Astrocyte (in vitro differentiated cells and primary cell): ENCODE measurements around the gene ALCAM. TPM values are rescaled to one million over a fixed set of nuclear protein-coding genes. Genes with fewer than 3 reads are reported as not detected.

Experiments
- DNase-seq: peaks from one replicate; pipeline ENCODE4 v3.0.0-alpha.2; 2010; ENCODE audit warnings: low read depth
- FAIRE-seq: peaks from 2 replicates; lab custom pipeline; 2011; peaks lifted over from hg19 to GRCh38; lab: Jason Lieb, UNC
- H2AFZ ChIP-seq: 2 replicates; pipeline ENCODE4 v1.6.0; 2012; ENCODE audit warnings: low read depth, low read length, inconsistent platforms
- H3K27ac ChIP-seq: 2 replicates; pipeline ENCODE4 v1.5.1; 2011; ENCODE audit warnings: low read depth, low read length, inconsistent platforms
- H3K27me3 ChIP-seq: 2 replicates; pipeline ENCODE4 v1.6.0; 2011; ENCODE audit warnings: low read length, inconsistent platforms; ENCODE audit not compliant: insufficient read depth
- H3K36me3 ChIP-seq: 2 replicates; pipeline ENCODE4 v1.5.1; 2011; ENCODE audit warnings: low read length, inconsistent platforms; ENCODE audit not compliant: insufficient read depth
- H3K4me1 ChIP-seq: 2 replicates; pipeline ENCODE4 v1.5.1; 2011; ENCODE audit warnings: low read length, inconsistent platforms; ENCODE audit not compliant: insufficient read depth
- H3K4me2 ChIP-seq: 2 replicates; pipeline ENCODE4 v1.6.0; 2012; ENCODE audit warnings: low read length, inconsistent platforms
- H3K4me3 ChIP-seq: 2 replicates; pipeline ENCODE4 v1.5.1; 2011; ENCODE audit warnings: low read depth, mild to moderate bottlenecking, low read length, inconsistent platforms; ENCODE audit not compliant: insufficient read depth
- H3K79me2 ChIP-seq: 2 replicates; pipeline ENCODE4 v1.6.0; 2012; ENCODE audit warnings: mild to moderate bottlenecking, low read length, inconsistent platforms; ENCODE audit not compliant: insufficient read depth
- H3K9ac ChIP-seq: 2 replicates; pipeline ENCODE4 v1.6.0; 2012; ENCODE audit warnings: mild to moderate bottlenecking, low read length, inconsistent platforms
- H3K9me3 ChIP-seq: 2 replicates; pipeline ENCODE4 v1.5.1; 2012; ENCODE audit warnings: low read depth, mild to moderate bottlenecking, low read length, inconsistent platforms; ENCODE audit not compliant: insufficient read depth
- H4K20me1 ChIP-seq: 2 replicates; pipeline ENCODE4 v1.6.0; 2012; ENCODE audit warnings: low read length, inconsistent platforms; ENCODE audit not compliant: insufficient read depth
- H3K27ac Mint-ChIP-seq: one replicate; pipeline ENCODE4 v1.8.0; 2021; ENCODE audit warnings: mild to moderate bottlenecking, mixed read lengths; ENCODE audit not compliant: unreplicated experiment
- H3K27me3 Mint-ChIP-seq: one replicate; pipeline ENCODE4 v1.8.0; 2021; ENCODE audit warnings: low read depth, mixed read lengths; ENCODE audit not compliant: unreplicated experiment
- H3K36me3 Mint-ChIP-seq: one replicate; pipeline ENCODE4 v1.8.0; 2021; ENCODE audit warnings: low read depth, mixed read lengths; ENCODE audit not compliant: unreplicated experiment
- H3K4me1 Mint-ChIP-seq: one replicate; pipeline ENCODE4 v1.8.0; 2021; ENCODE audit warnings: low read depth, mixed read lengths; ENCODE audit not compliant: unreplicated experiment
- H3K4me3 Mint-ChIP-seq: one replicate; pipeline ENCODE4 v1.8.0; 2021; ENCODE audit warnings: mild to moderate bottlenecking, moderate library complexity, mixed read lengths; ENCODE audit not compliant: unreplicated experiment
- H3K9me3 Mint-ChIP-seq: one replicate; pipeline ENCODE4 v1.8.0; 2021; ENCODE audit warnings: mild to moderate bottlenecking, mixed read lengths; ENCODE audit not compliant: unreplicated experiment
- EZH2 ChIP-seq: IDR thresholded peaks from 2 replicates; pipeline ENCODE4 v1.6.1; 2012; ENCODE audit warnings: mild to moderate bottlenecking, low read length, inconsistent platforms; ENCODE audit not compliant: insufficient read depth
- total RNA-seq: library from RNA; stranded (reverse); gene quantifications from 2 replicates; pipeline ENCODE4 v1.2.1, GENCODE V29; 2021
- TF ChIP-seq, protein P1 (sequence below): IDR thresholded peaks from 2 replicates; pipeline ENCODE4 v1.5.1; 2011; ENCODE audit warnings: low read depth, mild to moderate bottlenecking, inconsistent platforms, low read length, moderate library complexity; ENCODE audit not compliant: insufficient read depth

ALCAM gene
- total RNA-seq, 1 donor from 2014 or later, result 154 TPM

DNA sequence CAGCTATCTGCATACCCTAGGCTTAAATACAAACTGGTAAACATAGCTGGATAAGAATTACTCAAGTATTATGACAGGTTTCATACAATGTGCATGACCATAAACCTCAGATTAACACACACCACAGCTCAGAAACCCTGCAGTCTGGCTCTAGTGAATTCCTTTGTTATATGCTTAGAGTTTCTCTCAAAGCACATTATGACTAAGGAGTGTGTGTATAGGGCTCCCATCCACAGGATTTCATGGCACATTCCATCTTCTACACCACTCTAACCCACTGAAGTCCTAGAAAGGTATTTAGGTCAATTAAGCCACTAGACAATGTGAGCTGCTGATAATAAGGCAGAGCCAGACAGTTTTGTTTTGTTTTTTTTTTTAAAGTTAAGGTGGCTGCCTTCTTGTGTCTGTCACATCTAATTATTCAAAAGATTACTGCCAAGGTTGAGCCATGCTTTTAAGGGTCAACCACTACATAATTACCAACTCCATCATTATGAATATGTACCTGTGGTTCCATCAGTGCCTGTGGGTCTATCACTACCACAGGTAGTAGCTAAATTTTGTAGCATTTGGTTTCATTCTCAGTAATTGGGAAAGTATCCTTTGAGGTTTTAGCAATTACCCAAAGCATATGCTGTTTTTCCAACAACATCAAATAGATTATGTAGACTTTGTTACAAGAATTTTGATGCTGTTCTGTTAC lies 107.0 kb downstream of the ALCAM start:
- H4K20me1 ChIP-seq, result peaks cover 4% of the 10 kb centered on the region
- no peaks in the 10 kb centered on the region for H3K9me3 ChIP-seq
- no peaks in the 10 kb centered on the region for H3K27me3 Mint-ChIP-seq
- peak overlapping the region; percentile 40 for H3K4me2 ChIP-seq
- H3K4me3 ChIP-seq, result no peak overlapping the region
- H3K79me2 ChIP-seq, result peaks cover 87% of the 10 kb centered on the region
- H3K27ac Mint-ChIP-seq, result peak overlapping the region; percentile 85
- peaks cover 28% of the 10 kb centered on the region for H3K4me1 Mint-ChIP-seq
- peak; percentile 99 for FAIRE-seq
- no peak overlapping the region for H2AFZ ChIP-seq
- no peaks in the 10 kb centered on the region for H3K27me3 ChIP-seq
- DNase-seq, result peak; percentile 99
- TF ChIP-seq, protein P1, sequence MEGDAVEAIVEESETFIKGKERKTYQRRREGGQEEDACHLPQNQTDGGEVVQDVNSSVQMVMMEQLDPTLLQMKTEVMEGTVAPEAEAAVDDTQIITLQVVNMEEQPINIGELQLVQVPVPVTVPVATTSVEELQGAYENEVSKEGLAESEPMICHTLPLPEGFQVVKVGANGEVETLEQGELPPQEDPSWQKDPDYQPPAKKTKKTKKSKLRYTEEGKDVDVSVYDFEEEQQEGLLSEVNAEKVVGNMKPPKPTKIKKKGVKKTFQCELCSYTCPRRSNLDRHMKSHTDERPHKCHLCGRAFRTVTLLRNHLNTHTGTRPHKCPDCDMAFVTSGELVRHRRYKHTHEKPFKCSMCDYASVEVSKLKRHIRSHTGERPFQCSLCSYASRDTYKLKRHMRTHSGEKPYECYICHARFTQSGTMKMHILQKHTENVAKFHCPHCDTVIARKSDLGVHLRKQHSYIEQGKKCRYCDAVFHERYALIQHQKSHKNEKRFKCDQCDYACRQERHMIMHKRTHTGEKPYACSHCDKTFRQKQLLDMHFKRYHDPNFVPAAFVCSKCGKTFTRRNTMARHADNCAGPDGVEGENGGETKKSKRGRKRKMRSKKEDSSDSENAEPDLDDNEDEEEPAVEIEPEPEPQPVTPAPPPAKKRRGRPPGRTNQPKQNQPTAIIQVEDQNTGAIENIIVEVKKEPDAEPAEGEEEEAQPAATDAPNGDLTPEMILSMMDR, result no peak
- no peak for TF ChIP-seq EZH2
- peaks cover 4% of the 10 kb centered on the region for H3K36me3 Mint-ChIP-seq
- no peak overlapping the region for H3K4me3 Mint-ChIP-seq
- H3K27ac ChIP-seq, result peak overlapping the region; percentile 64
- H3K9me3 Mint-ChIP-seq, result no peaks in the 10 kb centered on the region
- peak overlapping the region; percentile 9 for H3K9ac ChIP-seq
- H3K4me1 ChIP-seq, result peaks cover 15% of the 10 kb centered on the region
- H3K36me3 ChIP-seq, result no peaks in the 10 kb centered on the region

GRCh38 chr3:105480768-105481167 lies 114.1 kb downstream of the ALCAM start:
- no peak overlapping the region for H3K27ac Mint-ChIP-seq
- peaks cover 4% of the 10 kb centered on the region for H3K36me3 Mint-ChIP-seq
- H3K27me3 ChIP-seq, result no peaks in the 10 kb centered on the region
- no peak overlapping the region for H3K4me2 ChIP-seq
- no peak overlapping the region for H3K9ac ChIP-seq
- no peaks in the 10 kb centered on the region for H3K9me3 Mint-ChIP-seq
- no peaks in the 10 kb centered on the region for H3K4me1 ChIP-seq
- peaks cover 4% of the 10 kb centered on the region for H3K4me1 Mint-ChIP-seq
- H3K36me3 ChIP-seq, result no peaks in the 10 kb centered on the region
- peaks cover 85% of the 10 kb centered on the region for H3K79me2 ChIP-seq
- no peak overlapping the region for H3K27ac ChIP-seq
- DNase-seq (no peak), FAIRE-seq (no peak)
- H2AFZ ChIP-seq, result no peak overlapping the region
- H3K9me3 ChIP-seq, result no peaks in the 10 kb centered on the region
- H3K4me3 Mint-ChIP-seq, result no peak overlapping the region
- peaks cover 5% of the 10 kb centered on the region for H4K20me1 ChIP-seq
- no peak overlapping the region for H3K4me3 ChIP-seq
- no peak for TF ChIP-seq EZH2
- TF ChIP-seq, protein P1, result no peak
- no peaks in the 10 kb centered on the region for H3K27me3 Mint-ChIP-seq

DNA sequence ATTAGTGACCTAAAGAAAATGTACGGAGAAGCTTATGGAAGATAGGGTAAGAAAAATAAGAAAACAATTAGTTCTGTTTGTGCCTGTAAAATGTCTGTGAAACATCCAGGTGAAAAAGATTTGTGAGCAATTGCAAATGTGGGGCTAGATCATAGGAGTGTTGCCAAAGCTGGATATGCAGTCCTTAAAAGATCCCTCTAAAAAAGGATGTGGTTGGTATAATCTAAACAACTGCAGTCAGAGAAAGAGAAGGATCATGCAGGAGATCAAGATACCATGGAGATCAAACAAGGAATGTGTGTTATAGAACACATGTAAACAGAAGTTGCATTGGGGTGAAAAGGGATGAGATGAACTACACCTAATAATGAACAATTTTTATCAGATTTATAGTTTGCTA lies 116.8 kb downstream of the ALCAM start:
- Mint-ChIP-seq H3K27me3 (no peaks in the 10 kb centered on the region), H3K9me3 (peaks cover 2% of the 10 kb centered on the region), H3K4me1 (no peaks in the 10 kb centered on the region), H3K36me3 (peaks cover 2% of the 10 kb centered on the region), H3K27ac (no peak overlapping the region), H3K4me3 (no peak overlapping the region)
- Histone ChIP-seq H3K36me3 (no peaks in the 10 kb centered on the region), H4K20me1 (peaks cover 5% of the 10 kb centered on the region), H3K79me2 (peaks cover 79% of the 10 kb centered on the region), H2AFZ (no peak overlapping the region), H3K4me3 (no peak overlapping the region), H3K4me2 (no peak overlapping the region), H3K27me3 (no peaks in the 10 kb centered on the region), H3K4me1 (no peaks in the 10 kb centered on the region), H3K27ac (no peak overlapping the region), H3K9ac (no peak overlapping the region), H3K9me3 (no peaks in the 10 kb centered on the region)
- peak; percentile 20 for DNase-seq
- FAIRE-seq, result no peak
- TF ChIP-seq, protein P1, result no peak
- TF ChIP-seq EZH2, result no peak
